ENCODE results near the gene DNAH1.

- TF ChIP-seq CTCF (IDR thresholded peaks at IDR 0.05 in 8 of 11, conservative IDR thresholded peaks at IDR 0.05 in 3 of 11) = no peak
- no peak for TF ChIP-seq POLR2AphosphoS5 (IDR thresholded peaks at IDR 0.05)
Measured at GRCh38 chr3:52292247-52293065, 23.7 kb upstream of the DNAH1 start.
